GM13977 (cell line): ENCODE measurements around the gene NMD3.

Source experiments
- DNase-seq: peaks from one replicate; pipeline ENCODE4 v3.0.0; 2012; ENCODE audit warnings: low spot score
- in situ Hi-C: fragments of 300-500 bp; cut with MboI; formaldehyde crosslinking; loops from one replicate; pipeline ENCODE4 v1.12.0; 2022; ENCODE audit warnings: low sequenced_read_pairs, low pct_unique_long_range_greater_than_20kb, mixed read lengths, inconsistent platforms; ENCODE audit not compliant: unreplicated experiment
- TF ChIP-seq, protein P1 (sequence below): IDR thresholded peaks from 2 replicates; pipeline ENCODE4 v1.5.1; 2012; ENCODE audit warnings: mild to moderate bottlenecking, control low read depth; ENCODE audit not compliant: insufficient read depth; ENCODE audit errors: extremely low read depth, missing control alignments

NMD3 gene

DNA sequence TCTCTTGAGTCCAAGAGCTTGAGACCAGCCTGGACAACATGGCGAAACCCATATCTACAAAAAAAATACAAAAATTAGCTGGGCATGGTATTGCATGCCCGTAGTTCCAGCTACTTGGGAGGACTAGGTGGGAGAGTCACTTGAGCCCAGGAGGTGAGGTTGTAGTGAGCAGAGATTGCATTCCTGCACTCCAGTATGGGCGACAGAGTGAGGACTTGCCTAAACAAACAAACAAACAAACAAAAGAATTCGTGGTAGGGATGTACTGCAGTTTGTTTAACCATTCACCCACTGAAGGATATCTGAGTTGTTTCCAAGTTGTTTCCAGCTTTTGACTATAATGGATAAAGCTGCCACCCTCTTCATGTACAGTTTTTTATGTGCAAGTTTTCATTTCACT is 7.5 kb upstream of the NMD3 start:
- in situ Hi-C loops: no loop called here
- TF ChIP-seq, protein P1, sequence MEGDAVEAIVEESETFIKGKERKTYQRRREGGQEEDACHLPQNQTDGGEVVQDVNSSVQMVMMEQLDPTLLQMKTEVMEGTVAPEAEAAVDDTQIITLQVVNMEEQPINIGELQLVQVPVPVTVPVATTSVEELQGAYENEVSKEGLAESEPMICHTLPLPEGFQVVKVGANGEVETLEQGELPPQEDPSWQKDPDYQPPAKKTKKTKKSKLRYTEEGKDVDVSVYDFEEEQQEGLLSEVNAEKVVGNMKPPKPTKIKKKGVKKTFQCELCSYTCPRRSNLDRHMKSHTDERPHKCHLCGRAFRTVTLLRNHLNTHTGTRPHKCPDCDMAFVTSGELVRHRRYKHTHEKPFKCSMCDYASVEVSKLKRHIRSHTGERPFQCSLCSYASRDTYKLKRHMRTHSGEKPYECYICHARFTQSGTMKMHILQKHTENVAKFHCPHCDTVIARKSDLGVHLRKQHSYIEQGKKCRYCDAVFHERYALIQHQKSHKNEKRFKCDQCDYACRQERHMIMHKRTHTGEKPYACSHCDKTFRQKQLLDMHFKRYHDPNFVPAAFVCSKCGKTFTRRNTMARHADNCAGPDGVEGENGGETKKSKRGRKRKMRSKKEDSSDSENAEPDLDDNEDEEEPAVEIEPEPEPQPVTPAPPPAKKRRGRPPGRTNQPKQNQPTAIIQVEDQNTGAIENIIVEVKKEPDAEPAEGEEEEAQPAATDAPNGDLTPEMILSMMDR: no peak
- no peak for DNase-seq

DNA sequence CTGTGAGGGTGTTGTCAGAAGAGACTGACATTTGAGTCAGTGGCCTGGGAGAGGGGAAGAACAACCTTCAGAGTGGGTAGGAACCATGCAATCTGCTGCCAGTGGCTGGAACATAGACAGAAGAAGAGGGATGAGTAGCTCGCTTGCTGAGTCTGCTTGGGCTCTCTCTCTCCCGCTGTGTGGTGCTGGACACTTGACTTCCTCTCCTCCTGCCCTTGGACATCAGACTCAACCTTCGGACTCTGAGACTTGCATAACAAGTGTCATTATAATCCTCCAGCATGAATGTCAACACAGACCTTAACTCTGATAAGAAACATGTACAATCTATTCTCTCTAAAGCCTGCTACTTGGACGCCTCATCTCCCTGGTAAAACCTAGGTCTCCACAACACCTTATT is 5.9 kb upstream of the NMD3 start:
- DNase-seq: no peak
- TF ChIP-seq, protein P1: no peak
- in situ Hi-C loops: no loop called here

DNA sequence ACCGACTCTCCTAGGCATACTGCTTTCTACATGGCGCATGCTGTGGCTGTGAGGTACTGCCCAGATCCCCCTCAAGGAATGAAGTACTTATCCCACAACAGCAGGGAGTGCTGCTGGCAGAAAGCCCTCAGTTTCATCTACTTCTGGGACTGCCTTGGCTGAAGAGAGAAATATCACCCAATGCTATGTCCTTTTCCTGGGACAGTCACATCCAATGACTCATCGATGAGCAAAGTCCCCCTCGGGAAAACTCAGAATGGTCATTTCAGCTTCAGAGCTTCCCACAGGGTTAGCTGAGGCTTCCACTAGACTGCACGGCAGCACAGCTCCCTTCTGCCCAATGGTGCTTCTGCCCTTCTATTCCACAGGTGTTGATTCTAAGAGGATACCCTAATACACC is 3.6 kb upstream of the NMD3 start:
- TF ChIP-seq, protein P1: no peak
- in situ Hi-C loops: no loop called here
- DNase-seq: no peak

DNA sequence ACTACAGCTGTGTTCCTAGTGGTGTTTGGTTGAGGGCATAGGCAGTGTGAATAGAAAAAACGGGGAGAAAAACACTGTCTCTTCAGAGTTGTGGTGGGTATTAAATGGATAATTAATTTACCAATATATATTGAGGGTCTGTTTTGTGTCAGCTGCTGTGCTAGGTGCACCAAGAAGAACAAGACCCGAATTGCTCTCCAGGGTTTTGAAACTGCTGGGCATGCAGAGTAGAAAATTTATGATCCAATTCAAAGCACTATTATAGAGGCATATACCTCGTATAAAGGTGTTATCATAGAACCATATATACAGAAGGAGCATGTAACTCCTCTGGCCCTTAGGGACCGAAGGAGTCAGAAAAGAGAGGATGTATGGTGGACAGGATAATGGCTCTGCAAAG is 1.6 kb upstream of the NMD3 start:
- TF ChIP-seq, protein P1: no peak
- in situ Hi-C loops: no loop called here
- DNase-seq: no peak

DNA sequence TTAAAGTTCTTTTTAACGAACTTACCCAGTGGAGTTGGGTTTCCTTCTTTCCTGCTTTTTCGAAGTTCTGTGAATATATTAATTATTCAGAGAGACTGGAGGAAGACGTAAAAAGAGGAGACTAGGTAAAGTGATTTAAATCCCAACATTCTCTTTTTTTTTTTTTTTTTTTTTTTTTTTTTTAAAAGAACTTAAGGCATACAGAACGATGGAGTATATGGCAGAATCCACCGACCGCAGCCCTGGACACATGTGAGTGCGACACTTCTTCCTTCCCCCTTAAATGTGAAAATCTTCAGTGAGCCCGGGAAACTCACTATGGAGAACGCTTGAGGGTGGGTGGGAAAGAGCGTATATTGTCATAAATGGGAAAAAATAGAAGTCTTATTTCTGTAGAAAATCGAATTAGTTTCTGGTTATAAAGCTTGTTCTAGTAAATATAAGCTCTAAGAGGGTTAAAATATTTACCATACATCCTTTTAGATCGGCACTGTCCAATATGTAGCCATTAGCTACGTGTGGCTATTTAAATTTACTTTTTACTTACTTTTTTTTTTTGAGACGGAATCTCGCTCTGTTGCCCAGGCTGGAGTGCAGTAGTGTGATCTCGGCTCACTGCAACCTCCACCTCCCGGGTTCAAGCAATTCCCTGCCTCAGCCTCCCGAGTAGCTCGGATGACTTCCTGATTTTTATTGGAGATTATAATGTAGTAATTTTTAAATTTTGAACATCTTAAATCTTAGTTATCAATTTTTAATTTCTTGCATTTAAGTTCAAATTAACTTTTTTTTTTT is 892 bp downstream of the NMD3 start:
- DNase-seq: no peak
- in situ Hi-C loops: no loop called here
- TF ChIP-seq, protein P1: no peak

DNA sequence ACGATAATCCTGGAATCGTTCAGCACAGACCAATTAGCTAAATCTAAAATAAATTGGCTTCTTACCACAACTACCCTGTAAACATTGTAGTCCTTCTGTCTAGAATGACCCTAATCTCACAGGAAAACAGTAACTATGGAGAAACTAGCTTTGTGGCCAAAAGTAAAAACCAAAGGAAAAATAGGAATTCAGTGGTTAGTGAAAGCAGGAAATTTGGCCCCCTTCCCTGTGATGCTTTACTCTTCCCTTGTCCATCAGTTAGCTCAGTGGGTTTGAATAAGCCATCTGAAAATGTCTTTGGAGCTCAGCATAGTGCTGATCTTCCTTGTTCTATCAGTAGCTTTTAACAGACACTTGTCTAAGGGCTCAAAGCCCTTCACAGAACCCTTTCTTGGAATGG is 1.6 kb downstream of the NMD3 start:
- TF ChIP-seq, protein P1: no peak
- in situ Hi-C loops: no loop called here
- no peak for DNase-seq

DNA sequence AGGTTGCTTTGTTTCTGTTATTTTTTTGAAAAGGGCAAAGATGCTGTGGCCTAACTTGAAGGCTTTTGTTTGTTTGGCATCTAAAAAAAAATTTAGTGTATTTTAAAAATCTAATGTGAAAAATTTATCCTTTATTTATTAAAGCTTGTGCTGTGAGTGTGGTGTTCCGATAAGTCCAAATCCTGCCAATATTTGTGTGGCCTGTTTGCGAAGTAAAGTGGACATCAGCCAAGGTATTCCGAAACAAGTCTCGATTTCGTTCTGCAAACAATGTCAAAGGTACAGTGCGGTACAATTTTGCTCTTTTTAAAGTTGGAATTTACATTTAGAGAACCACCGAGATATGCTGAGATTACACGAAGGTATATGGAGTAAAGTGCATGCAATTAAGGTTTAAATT is 3.7 kb downstream of the NMD3 start:
- TF ChIP-seq, protein P1: no peak
- in situ Hi-C loops: no loop called here
- no peak for DNase-seq
